MCF 10A (cell line): ENCODE results near the gene NENF. TPM values are rescaled to one million over a fixed set of nuclear protein-coding genes. Genes with fewer than 3 reads are reported as not detected.

ENCODE experiments used
- BruUV-seq: library from RNA; stranded (reverse); fragments of 400-500 nt; replicated peaks from 2 replicates; lab custom pipeline; 2021; lab: Mats Ljungman, UMichigan
- CTCF ChIA-PET: fragments of 300-600 bp; sonication (Branson Sonifier 250); formaldehyde crosslinking; extraction: SDS; loops from one replicate; lab custom pipeline; 2021; ENCODE audit warnings: antibody characterized with exemption, inconsistent platforms; lab: Yijun Ruan, JAX
- POLR2A ChIA-PET: fragments of 300-600, 350-650 bp; sonication (Branson Sonifier 250); formaldehyde crosslinking; extraction: SDS; loops from one replicate; lab custom pipeline; 2020; ENCODE audit warnings: antibody characterized with exemption, inconsistent platforms; lab: Yijun Ruan, JAX
- DNase-seq: peaks from one replicate; pipeline ENCODE4 v3.0.0-alpha.2; 2018; ENCODE audit not compliant: unreplicated experiment
- H3K27ac Mint-ChIP-seq: one replicate; pipeline ENCODE4 v1.8.0; 2022; ENCODE audit warnings: mild to moderate bottlenecking, low read depth, mixed read lengths; ENCODE audit not compliant: unreplicated experiment
- H3K27me3 Mint-ChIP-seq: one replicate; pipeline ENCODE4 v1.8.0; 2022; ENCODE audit warnings: mixed read lengths; ENCODE audit not compliant: insufficient read depth, unreplicated experiment
- H3K36me3 Mint-ChIP-seq: one replicate; pipeline ENCODE4 v1.8.0; 2022; ENCODE audit warnings: mild to moderate bottlenecking, moderate library complexity, mixed read lengths; ENCODE audit not compliant: insufficient read depth, unreplicated experiment
- H3K4me1 Mint-ChIP-seq: one replicate; pipeline ENCODE4 v1.8.0; 2022; ENCODE audit warnings: mixed read lengths; ENCODE audit not compliant: insufficient read depth, unreplicated experiment
- H3K4me3 Mint-ChIP-seq: one replicate; pipeline ENCODE4 v1.8.0; 2022; ENCODE audit warnings: mild to moderate bottlenecking, moderate library complexity, mixed read lengths; ENCODE audit not compliant: unreplicated experiment
- H3K9me3 Mint-ChIP-seq: one replicate; pipeline ENCODE4 v1.8.0; 2022; ENCODE audit warnings: mixed read lengths; ENCODE audit not compliant: unreplicated experiment
- intact Hi-C: fragments of 100-400 bp; cut with micrococcal nuclease; formaldehyde crosslinking; loops from 2 replicates; pipeline ENCODE4 v1.14.1; 2022
- total RNA-seq: library from RNA; stranded (reverse); gene quantifications from 2 replicates; pipeline ENCODE4 v1.2.3, GENCODE V29; 2022
- TF ChIP-seq, protein P1 (sequence below): fragments of 200-600 bp; IDR thresholded peaks from one replicate; pipeline ENCODE4 v1.8.0; 2022; ENCODE audit warnings: antibody characterized with exemption, mild to moderate bottlenecking; ENCODE audit not compliant: unreplicated experiment

The NENF gene
- total RNA-seq, 1 experiment from 2014 or later = 110 TPM

DNA sequence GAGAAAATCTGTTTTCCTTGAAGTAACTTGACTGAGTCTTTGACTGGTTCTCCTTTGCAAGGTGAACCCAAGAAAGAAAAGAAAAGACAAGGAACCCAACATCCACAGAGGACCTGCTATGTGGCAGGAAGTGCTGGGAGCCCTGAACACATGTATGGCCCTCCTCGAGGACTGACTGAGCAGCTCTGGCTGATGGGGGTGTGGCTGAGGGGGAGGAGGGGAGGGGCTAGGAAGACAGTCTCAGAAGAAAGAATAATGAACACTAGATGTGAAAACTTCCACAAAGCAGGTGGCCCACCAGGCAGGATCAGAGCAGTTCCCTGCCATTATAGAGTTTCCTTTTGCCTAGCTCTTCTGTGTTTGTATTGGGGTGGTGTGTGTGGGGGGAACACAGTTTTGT is 26.1 kb downstream of the NENF start:
- POLR2A ChIA-PET = no interaction called here
- H3K4me3 Mint-ChIP-seq = no peak overlapping the region
- no peak overlapping the region for H3K27ac Mint-ChIP-seq
- no peaks in the 10 kb centered on the region for H3K4me1 Mint-ChIP-seq
- CTCF ChIA-PET = interaction anchor here (0.6 to 15.8 kb wide), 22 partner anchors 9 to 779 kb away, joined by 3 to 481 read pairs (median 30); partner anchors contain the start of genes DTL, INTS7 and NENF
- BruUV-seq = no TSS peak
- no peaks in the 10 kb centered on the region for H3K9me3 Mint-ChIP-seq
- TF ChIP-seq, protein P1, sequence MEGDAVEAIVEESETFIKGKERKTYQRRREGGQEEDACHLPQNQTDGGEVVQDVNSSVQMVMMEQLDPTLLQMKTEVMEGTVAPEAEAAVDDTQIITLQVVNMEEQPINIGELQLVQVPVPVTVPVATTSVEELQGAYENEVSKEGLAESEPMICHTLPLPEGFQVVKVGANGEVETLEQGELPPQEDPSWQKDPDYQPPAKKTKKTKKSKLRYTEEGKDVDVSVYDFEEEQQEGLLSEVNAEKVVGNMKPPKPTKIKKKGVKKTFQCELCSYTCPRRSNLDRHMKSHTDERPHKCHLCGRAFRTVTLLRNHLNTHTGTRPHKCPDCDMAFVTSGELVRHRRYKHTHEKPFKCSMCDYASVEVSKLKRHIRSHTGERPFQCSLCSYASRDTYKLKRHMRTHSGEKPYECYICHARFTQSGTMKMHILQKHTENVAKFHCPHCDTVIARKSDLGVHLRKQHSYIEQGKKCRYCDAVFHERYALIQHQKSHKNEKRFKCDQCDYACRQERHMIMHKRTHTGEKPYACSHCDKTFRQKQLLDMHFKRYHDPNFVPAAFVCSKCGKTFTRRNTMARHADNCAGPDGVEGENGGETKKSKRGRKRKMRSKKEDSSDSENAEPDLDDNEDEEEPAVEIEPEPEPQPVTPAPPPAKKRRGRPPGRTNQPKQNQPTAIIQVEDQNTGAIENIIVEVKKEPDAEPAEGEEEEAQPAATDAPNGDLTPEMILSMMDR = no peak
- no peak for DNase-seq
- intact Hi-C loops = loop anchor here (5.0 kb wide), 1 partner anchor 762 kb away; no protein-coding TSS in a partner anchor
- no peaks in the 10 kb centered on the region for H3K27me3 Mint-ChIP-seq
- no peaks in the 10 kb centered on the region for H3K36me3 Mint-ChIP-seq

DNA sequence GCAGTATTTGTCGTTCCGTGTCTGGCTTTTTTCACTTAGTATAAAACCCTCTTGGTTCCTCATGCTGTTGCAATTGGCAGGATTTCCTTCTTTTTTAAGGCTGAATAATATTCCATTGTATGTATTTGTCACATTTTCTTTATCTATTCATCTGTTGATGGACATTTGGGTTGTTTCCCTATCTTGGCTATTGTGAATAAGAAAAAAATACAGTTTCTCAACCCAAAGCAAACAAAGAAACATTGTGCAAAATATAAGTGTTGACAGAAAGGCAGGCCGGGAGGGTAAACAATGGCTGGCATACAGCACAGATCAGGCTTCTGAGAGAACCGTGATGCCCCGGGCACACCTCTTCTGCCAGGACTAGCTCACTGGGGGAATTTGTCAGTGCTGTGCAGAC is 26.9 kb downstream of the NENF start:
- no peak for DNase-seq
- ChIA-PET POLR2A (interaction anchor here (1.2 kb wide), 1 partner anchor 533 kb away, joined by 3 read pairs; no protein-coding TSS in a partner anchor), CTCF (interaction anchor here (0.6 to 15.8 kb wide), 9 partner anchors 20 to 396 kb away, joined by 3 to 481 read pairs (median 5); no protein-coding TSS in a partner anchor)
- no peaks in the 10 kb centered on the region for H3K4me1 Mint-ChIP-seq
- no TSS peak for BruUV-seq
- TF ChIP-seq, protein P1 = no peak
- H3K4me3 Mint-ChIP-seq = no peak overlapping the region
- no peak overlapping the region for H3K27ac Mint-ChIP-seq
- no peaks in the 10 kb centered on the region for H3K36me3 Mint-ChIP-seq
- intact Hi-C loops = loop anchor here (5.0 kb wide), 1 partner anchor 762 kb away; no protein-coding TSS in a partner anchor
- H3K9me3 Mint-ChIP-seq = no peaks in the 10 kb centered on the region
- H3K27me3 Mint-ChIP-seq = no peaks in the 10 kb centered on the region

DNA sequence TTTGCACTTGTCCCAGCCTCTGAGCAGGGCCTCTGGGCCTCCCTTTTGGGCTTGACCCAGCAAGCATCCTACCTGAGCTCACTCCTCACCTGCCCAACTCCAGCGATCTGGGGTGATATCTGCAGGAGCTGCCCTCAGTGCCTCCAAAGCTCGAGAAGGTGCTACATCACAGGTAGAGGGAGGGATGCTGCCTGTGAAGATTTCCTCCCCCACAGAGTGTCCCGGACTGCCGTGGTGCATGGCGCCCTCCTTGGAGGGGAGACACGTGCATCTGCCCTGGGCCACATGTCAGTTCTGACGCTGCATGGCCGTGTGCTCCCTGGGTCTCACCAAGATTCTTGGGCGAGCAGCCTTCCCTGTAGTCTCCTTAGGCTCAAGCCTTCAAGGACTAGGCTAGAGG is 27.7 kb downstream of the NENF start:
- no peaks in the 10 kb centered on the region for H3K4me1 Mint-ChIP-seq
- TF ChIP-seq, protein P1 = no peak
- POLR2A ChIA-PET = interaction anchor here (1.2 kb wide), 1 partner anchor 532 kb away, joined by 3 read pairs; no protein-coding TSS in a partner anchor
- no TSS peak for BruUV-seq
- H3K36me3 Mint-ChIP-seq = no peaks in the 10 kb centered on the region
- no peaks in the 10 kb centered on the region for H3K9me3 Mint-ChIP-seq
- H3K4me3 Mint-ChIP-seq = no peak overlapping the region
- no peaks in the 10 kb centered on the region for H3K27me3 Mint-ChIP-seq
- CTCF ChIA-PET = interaction anchor here (0.5 to 15.8 kb wide), 5 partner anchors 21 to 397 kb away, joined by 3 to 481 read pairs (median 160); no protein-coding TSS in a partner anchor
- DNase-seq = no peak
- intact Hi-C loops = no loop called here
- H3K27ac Mint-ChIP-seq = no peak overlapping the region

DNA sequence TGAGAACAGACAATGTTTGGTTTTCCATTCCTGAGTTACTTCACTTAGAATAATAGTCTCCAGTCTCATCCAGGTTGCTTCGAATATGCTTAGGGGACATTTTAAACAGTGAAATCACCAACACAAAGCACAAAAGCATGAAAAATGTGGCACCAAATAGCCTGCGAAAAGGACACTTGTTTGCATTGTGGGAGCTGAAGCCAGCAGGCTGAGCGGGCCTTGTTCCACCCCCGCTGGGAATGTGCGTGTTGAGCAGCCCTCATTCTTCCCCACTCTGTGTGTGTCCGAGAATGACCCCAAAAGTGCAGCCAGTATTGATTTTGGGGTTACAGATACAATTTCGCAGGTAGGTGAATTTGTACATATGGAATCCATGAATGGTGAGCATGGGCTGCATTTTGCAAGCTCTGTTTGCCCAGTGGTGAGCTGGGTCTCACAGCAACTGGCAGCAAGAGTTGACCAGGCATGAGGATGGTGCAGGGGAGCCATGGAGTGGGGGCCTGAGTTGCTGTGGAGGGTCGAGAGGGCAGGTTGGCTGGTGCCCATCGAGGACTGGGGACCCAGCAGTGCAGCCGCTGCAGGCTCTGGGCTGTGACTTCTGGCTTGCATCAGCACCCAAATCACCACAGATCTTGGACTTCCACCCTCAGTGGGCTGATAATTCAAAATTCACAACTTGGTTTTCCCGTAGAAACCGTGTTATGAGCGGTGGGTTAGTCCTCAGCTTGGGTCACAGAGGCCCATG is 29.4 kb downstream of the NENF start:
- H3K9me3 Mint-ChIP-seq = no peaks in the 10 kb centered on the region
- no peaks in the 10 kb centered on the region for H3K36me3 Mint-ChIP-seq
- no peak overlapping the region for H3K4me3 Mint-ChIP-seq
- no peak for DNase-seq
- no peaks in the 10 kb centered on the region for H3K4me1 Mint-ChIP-seq
- intact Hi-C loops = no loop called here
- no peak overlapping the region for H3K27ac Mint-ChIP-seq
- CTCF ChIA-PET = interaction anchor here (0.7 to 15.8 kb wide), 9 partner anchors 6 to 428 kb away, joined by 3 to 481 read pairs (median 5); no protein-coding TSS in a partner anchor
- POLR2A ChIA-PET = interaction anchor here (0.5 to 0.6 kb wide), 2 partner anchors 357 to 517 kb away, joined by 3 to 4 read pairs; no protein-coding TSS in a partner anchor
- no TSS peak for BruUV-seq
- TF ChIP-seq, protein P1 = no peak
- no peaks in the 10 kb centered on the region for H3K27me3 Mint-ChIP-seq
